Measurements from ENCODE around the gene PPARD. TPM values are rescaled to one million over a fixed set of nuclear protein-coding genes. Genes with fewer than 3 reads are reported as not detected.
"Not testable (repeated sequence)": the region's sequence is repeated elsewhere in the genome, so short reads cannot be mapped to it uniquely, and the experiment has no call there.

Gene PPARD
- total RNA-seq, 1 experiment from 2014 or later = 2.7 TPM

GRCh38 chr6:35312076-35312800 is 30.1 kb upstream of the PPARD start:
- DNase-seq (ENCODE audit: low spot score) = no peak

- no peak for DNase-seq (ENCODE audit: low spot score)
Observed at GRCh38 chr6:35312807-35313206, 29.6 kb upstream of the PPARD start.

- DNase-seq (ENCODE audit: low spot score) = no peak
Observed at GRCh38 chr6:35317483-35318195, 24.7 kb upstream of the PPARD start.

GRCh38 chr6:35318196-35319171 is 23.9 kb upstream of the PPARD start:
- peak; percentile 73 for DNase-seq (ENCODE audit: low spot score)

GRCh38 chr6:35319346-35320030 is 22.9 kb upstream of the PPARD start:
- no peak for DNase-seq (ENCODE audit: low spot score)

- DNase-seq (ENCODE audit: low spot score) = no peak
Observed at GRCh38 chr6:35320031-35320410, 22.3 kb upstream of the PPARD start.

GRCh38 chr6:35321091-35321490 is 21.3 kb upstream of the PPARD start:
- DNase-seq (ENCODE audit: low spot score) = no peak

- DNase-seq (ENCODE audit: low spot score) = peak; percentile 37
Observed at GRCh38 chr6:35327349-35328027, 14.9 kb upstream of the PPARD start.

GRCh38 chr6:35328108-35328723 is 14.1 kb upstream of the PPARD start:
- no peak for DNase-seq (ENCODE audit: low spot score)

GRCh38 chr6:35328965-35329364 is 13.4 kb upstream of the PPARD start:
- not testable (repeated sequence) for DNase-seq (ENCODE audit: low spot score)

GRCh38 chr6:35330541-35331119 is 11.7 kb upstream of the PPARD start:
- DNase-seq (ENCODE audit: low spot score) = no peak

GRCh38 chr6:35332074-35332887 is 10.1 kb upstream of the PPARD start:
- DNase-seq (ENCODE audit: low spot score) = peak; percentile 65

GRCh38 chr6:35341557-35341956 is 801 bp upstream of the PPARD start:
- DNase-seq (ENCODE audit: low spot score) = no peak

GRCh38 chr6:35343092-35343834 is 905 bp downstream of the PPARD start:
- no peak for DNase-seq (ENCODE audit: low spot score)

- no peak for DNase-seq (ENCODE audit: low spot score)
Observed at GRCh38 chr6:35343835-35344550, 1.6 kb downstream of the PPARD start.

GRCh38 chr6:35351422-35351821 is 9.1 kb downstream of the PPARD start:
- no peak for DNase-seq (ENCODE audit: low spot score)

GRCh38 chr6:35352735-35353134 is 10.4 kb downstream of the PPARD start:
- DNase-seq (ENCODE audit: low spot score) = no peak
